Measurements from ENCODE around the gene APOD.

- TF ChIP-seq CEBPB (IDR thresholded peaks at IDR 0.05; ENCODE audit: borderline replicate concordance in 1 of 2, low read depth in 2 of 2, low read length in 2 of 2), result no peak
- no peak for TF ChIP-seq E2F4 (IDR thresholded peaks at IDR 0.05; ENCODE audit: low read depth, low read length)
- no peak for TF ChIP-seq SMC3 (IDR thresholded peaks at IDR 0.05; ENCODE audit: borderline replicate concordance, low read length)
- no peak for TF ChIP-seq POLR2AphosphoS2 (IDR thresholded peaks at IDR 0.05; ENCODE audit: low read depth, low read length)
- no peak for TF ChIP-seq BRCA1 (IDR thresholded peaks at IDR 0.05; ENCODE audit: low read depth, low read length)
Observed at GRCh38 chr3:195591852-195592251, 8.1 kb upstream of the APOD start.

Measured in GM12878 (cell line).